RWPE2 (cell line): ENCODE results near the gene RAP1GAP2.

Experiments used
- ATAC-seq: fragments of 200-7000 bp; cut with Tn5 transposase; 3 replicates; pipeline ENCODE4 v1.9.1; 2021; ENCODE audit warnings: low read depth
- DNase-seq: peaks from one replicate; pipeline ENCODE4 v3.0.0-alpha.2; 2020; ENCODE audit warnings: low spot score
- H3K27ac ChIP-seq: fragments of 450-650 bp; 2 replicates; pipeline ENCODE4 v1.5.1; 2017; ENCODE audit warnings: mild to moderate bottlenecking; ENCODE audit not compliant: poor library complexity, severe bottlenecking
- H3K27me3 ChIP-seq: fragments of 250-450 bp; sonication (Bioruptor Pico); 2 replicates; pipeline ENCODE4 v1.5.1; 2021; ENCODE audit warnings: mild to moderate bottlenecking, moderate library complexity; ENCODE audit not compliant: insufficient read depth, poor library complexity, severe bottlenecking
- H3K36me3 ChIP-seq: fragments of 250-450 bp; sonication (Bioruptor Pico); 2 replicates; pipeline ENCODE4 v1.5.1; 2020; ENCODE audit warnings: low read depth, mild to moderate bottlenecking, moderate library complexity
- H3K4me1 ChIP-seq: fragments of 250-450 bp; sonication (Bioruptor Pico); 2 replicates; pipeline ENCODE4 v1.5.1; 2021; ENCODE audit warnings: mild to moderate bottlenecking, moderate library complexity; ENCODE audit not compliant: insufficient read depth, poor library complexity, severe bottlenecking
- H3K4me3 ChIP-seq: fragments of 250-450 bp; sonication (Bioruptor Pico); 2 replicates; pipeline ENCODE4 v1.5.1; 2021; ENCODE audit warnings: mild to moderate bottlenecking, moderate library complexity; ENCODE audit not compliant: severe bottlenecking
- H3K9me3 ChIP-seq: fragments of 250-450 bp; sonication (Bioruptor Pico); 2 replicates; pipeline ENCODE4 v1.5.1; 2021; ENCODE audit warnings: mild to moderate bottlenecking, moderate library complexity; ENCODE audit not compliant: severe bottlenecking
- CTCF ChIP-seq: fragments of 450-650 bp; IDR thresholded peaks from one replicate; pipeline ENCODE4 v1.5.1; 2017; ENCODE audit warnings: mild to moderate bottlenecking, moderate library complexity; ENCODE audit not compliant: poor library complexity, severe bottlenecking

The RAP1GAP2 gene

DNA sequence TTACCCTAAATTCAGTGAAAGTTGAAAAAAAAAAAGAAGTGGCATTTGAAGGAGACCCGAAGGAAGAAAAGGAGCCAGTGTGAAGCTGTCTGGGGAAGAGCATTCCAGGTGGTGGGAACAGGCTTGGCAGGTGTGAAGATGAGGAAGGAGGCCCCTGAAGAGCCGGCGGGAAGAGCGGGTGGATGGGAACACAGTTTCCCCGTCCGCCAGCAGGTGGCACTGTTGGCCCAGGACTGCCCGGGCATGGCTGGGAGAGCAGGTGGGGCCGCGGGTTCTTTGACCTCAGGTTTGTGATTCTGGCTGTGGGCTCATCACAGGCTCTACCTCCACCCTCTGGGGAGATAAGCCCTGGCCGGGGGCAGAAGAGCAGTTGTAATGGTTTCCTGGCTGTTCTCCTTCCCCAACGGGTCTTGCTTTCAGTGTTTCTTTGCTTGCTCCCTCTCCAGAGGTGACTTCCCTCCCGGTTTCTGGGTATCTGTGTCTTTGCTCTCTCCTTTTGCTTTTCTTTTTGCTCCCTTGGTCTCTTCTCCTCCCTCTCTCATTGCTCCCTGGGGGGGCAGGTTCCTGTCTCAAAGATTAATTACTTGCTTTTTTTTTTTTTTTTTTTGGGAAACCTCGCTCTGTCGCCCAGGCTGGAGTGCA lies 32.3 kb downstream of the RAP1GAP2 start:
- Histone ChIP-seq H3K9me3 (no peaks in the 10 kb centered on the region), H3K4me1 (no peaks in the 10 kb centered on the region), H3K4me3 (no peak overlapping the region), H3K36me3 (no peaks in the 10 kb centered on the region), H3K27ac (no peak overlapping the region), H3K27me3 (no peaks in the 10 kb centered on the region)
- ATAC-seq = peak; percentile 86
- DNase-seq = no peak
- TF ChIP-seq CTCF = peak; percentile 92

GRCh38 chr17:2830678-2831077 lies 34.4 kb downstream of the RAP1GAP2 start:
- no peak for ATAC-seq
- TF ChIP-seq CTCF = no peak
- no peaks in the 10 kb centered on the region for H3K4me1 ChIP-seq

GRCh38 chr17:2835780-2836179 lies 39.5 kb downstream of the RAP1GAP2 start:
- Histone ChIP-seq H3K4me3 (no peak overlapping the region), H3K27ac (no peak overlapping the region), H3K36me3 (no peaks in the 10 kb centered on the region), H3K4me1 (no peaks in the 10 kb centered on the region), H3K27me3 (no peaks in the 10 kb centered on the region), H3K9me3 (no peaks in the 10 kb centered on the region)
- no peak for ATAC-seq
- DNase-seq = no peak
- no peak for TF ChIP-seq CTCF

More at GRCh38 chr17:2830678-2831077, 34.4 kb downstream of the RAP1GAP2 start:
- Histone ChIP-seq H3K27me3 (no peaks in the 10 kb centered on the region), H3K4me3 (no peak overlapping the region), H3K9me3 (no peaks in the 10 kb centered on the region), H3K36me3 (no peaks in the 10 kb centered on the region), H3K27ac (no peak overlapping the region)
- no peak for DNase-seq

GRCh38 chr17:2837147-2837561 lies 40.9 kb downstream of the RAP1GAP2 start:
- no peaks in the 10 kb centered on the region for H3K9me3 ChIP-seq
- H3K4me3 ChIP-seq = no peak overlapping the region
- DNase-seq (no peak), ATAC-seq (no peak)
- H3K27ac ChIP-seq = no peak overlapping the region
- TF ChIP-seq CTCF = no peak
- H3K4me1 ChIP-seq = no peaks in the 10 kb centered on the region
- H3K27me3 ChIP-seq = no peaks in the 10 kb centered on the region
- H3K36me3 ChIP-seq = no peaks in the 10 kb centered on the region

- ATAC-seq (peak; percentile 42; the same call in 2 of the 3 replicates), DNase-seq (no peak)
- no peaks in the 10 kb centered on the region for H3K36me3 ChIP-seq
- no peaks in the 10 kb centered on the region for H3K4me1 ChIP-seq
- no peak overlapping the region for H3K4me3 ChIP-seq
- H3K27ac ChIP-seq = no peak overlapping the region
- H3K9me3 ChIP-seq = no peaks in the 10 kb centered on the region
- no peak for TF ChIP-seq CTCF
- H3K27me3 ChIP-seq = no peaks in the 10 kb centered on the region
These were observed 45.4 kb downstream of the RAP1GAP2 start for GRCh38 chr17:2841606-2842005.
